HepG2 (cell line): ENCODE measurements around the gene CAMK2D. TPM values are rescaled to one million over a fixed set of nuclear protein-coding genes. Genes with fewer than 3 reads are reported as not detected.

ENCODE experiments used
- ATAC-seq: fragments of 200-7000 bp; cut with Tn5 transposase; 3 replicates; pipeline ENCODE4 v1.9.1; 2020; ENCODE audit warnings: mild to moderate bottlenecking, moderate library complexity
- BruUV-seq: library from RNA; stranded (reverse); fragments of 400-500 nt; replicated peaks from 2 replicates; lab custom pipeline; 2021; lab: Mats Ljungman, UMichigan
- CTCF ChIA-PET: fragments of 300-600 bp; formaldehyde crosslinking; extraction: SDS; loops from one replicate; lab custom pipeline; 2021; ENCODE audit warnings: low total read pairs, inconsistent platforms, low intra/inter-chr PET ratio; lab: Yijun Ruan, JAX
- POLR2A ChIA-PET: fragments of 350-600 bp; sonication (Branson Sonifier 250); formaldehyde crosslinking; loops from one replicate; lab custom pipeline; 2020; ENCODE audit warnings: antibody characterized with exemption, inconsistent platforms; lab: Yijun Ruan, JAX
- DNase-seq: peaks from one replicate; pipeline ENCODE4 v3.0.0-alpha.2; 2015; ENCODE audit warnings: low spot score
- FAIRE-seq: peaks from 3 replicates; lab custom pipeline; 2011; peaks lifted over from hg19 to GRCh38; lab: Jason Lieb, UNC
- H2AFZ ChIP-seq: one replicate; pipeline ENCODE4 v1.6.1; 2011; ENCODE audit warnings: low read length, inconsistent platforms
- H3K27ac ChIP-seq: fragments of 300-600 bp; 3 replicates; pipeline ENCODE4 v1.8.0; 2011; ENCODE audit warnings: mixed run types, mild to moderate bottlenecking, mixed read lengths, low read length, inconsistent platforms; ENCODE audit not compliant: insufficient read depth; ENCODE audit errors: extremely low read length
- H3K27me3 ChIP-seq, 2 experiments: fragments of 200-600 bp in 1 of 2; 2 replicates in 1 of 2; 3 replicates in 1 of 2; pipeline versions ENCODE4 v1.6.0 to v1.8.0; 2011; ENCODE audit warnings: low read length in 2 of 2, mild to moderate bottlenecking in 2 of 2, moderate library complexity in 2 of 2, inconsistent platforms in 1 of 2; ENCODE audit not compliant: insufficient read depth in 2 of 2, control insufficient read depth in 1 of 2
- H3K36me3 ChIP-seq, 2 experiments: fragments of 200-600 bp in 1 of 2; replicated peaks in 1 of 2; 2 replicates in 1 of 2; 3 replicates in 1 of 2; pipeline versions ENCODE4 v1.5.1 to v1.8.0; 2011; ENCODE audit warnings: low read length in 2 of 2, inconsistent platforms in 1 of 2; ENCODE audit not compliant: insufficient read depth in 2 of 2, control insufficient read depth in 1 of 2
- H3K4me1 ChIP-seq: 2 replicates; pipeline ENCODE4 v1.5.1; 2012; ENCODE audit warnings: low read length, inconsistent platforms; ENCODE audit not compliant: insufficient read depth
- H3K4me2 ChIP-seq: 2 replicates; pipeline ENCODE4 v1.6.0; 2011; ENCODE audit warnings: low read depth, low read length, inconsistent platforms
- H3K4me3 ChIP-seq, 3 experiments: fragments of 200-600 bp in 1 of 3; sonication (generic), shearing (Covaris generic) in 1 of 3; replicated peaks in 1 of 3; 2 replicates each; pipeline ENCODE4 v1.5.1; 2011 to 2016; ENCODE audit warnings: low read length in 3 of 3, inconsistent platforms in 2 of 3, low read depth in 2 of 3, mild to moderate bottlenecking in 2 of 3, control low read depth in 1 of 3, mixed read lengths in 1 of 3; ENCODE audit not compliant: insufficient read depth in 1 of 3
- H3K79me2 ChIP-seq: one replicate; pipeline ENCODE4 v1.6.1; 2011; ENCODE audit warnings: low read length, inconsistent platforms; ENCODE audit not compliant: insufficient read depth
- H3K9ac ChIP-seq: 2 replicates; pipeline ENCODE4 v1.6.0; 2011; ENCODE audit warnings: mild to moderate bottlenecking, low read depth, low read length, inconsistent platforms; ENCODE audit not compliant: insufficient read depth
- H3K9me3 ChIP-seq: 2 replicates; pipeline ENCODE4 v1.5.1; 2012; ENCODE audit warnings: mild to moderate bottlenecking, low read length
- H4K20me1 ChIP-seq: 2 replicates; pipeline ENCODE4 v1.6.0; 2011; ENCODE audit warnings: inconsistent platforms, mild to moderate bottlenecking, low read length, moderate library complexity; ENCODE audit not compliant: insufficient read depth
- ATF7 ChIP-seq, 2 experiments: fragments of 450-650 bp in 1 of 2; sonication (generic) in 1 of 2; formaldehyde crosslinking in 1 of 2; IDR thresholded peaks; 2 replicates each; pipeline versions ENCODE4 v1.4.0 to v1.6.1; 2016 to 2020; ENCODE audit warnings: antibody characterized with exemption in 1 of 2, mild to moderate bottlenecking in 1 of 2, missing genetic modification reagents in 1 of 2
- FOXP4 ChIP-seq: sonication (generic); formaldehyde crosslinking; IDR thresholded peaks from 2 replicates; pipeline ENCODE4 v1.4.0; 2020; ENCODE audit warnings: missing genetic modification reagents
- RAD51 ChIP-seq: fragments of 450-650 bp; IDR thresholded peaks from 2 replicates; pipeline ENCODE4 v1.6.1; 2016; ENCODE audit warnings: borderline replicate concordance
- XRCC5 ChIP-seq: fragments of 200-400 bp; formaldehyde crosslinking; optimal IDR thresholded peaks from 2 replicates; pipeline ENCODE3; 2017; ENCODE audit warnings: mild to moderate bottlenecking, low read length
- ZFX ChIP-seq: sonication (generic); formaldehyde crosslinking; IDR thresholded peaks from 2 replicates; pipeline ENCODE4 v1.4.0; 2020; ENCODE audit warnings: mild to moderate bottlenecking, low read depth, missing genetic modification reagents, moderate library complexity
- WGBS: methylation state at CpG from one replicate; pipeline ENCODE4 v1.1.6; 2017; ENCODE audit warnings: low lambda C conversion rate; 5-methylcytosine and 5-hydroxymethylcytosine counted together
- in situ Hi-C: cut with HindIII; loops from 2 replicates; pipeline ENCODE4 v1.10.0; 2017; ENCODE audit warnings: low pct_unique_long_range_greater_than_20kb; ENCODE audit not compliant: extremely low pct_ligation_motif_present
- intact Hi-C: fragments of 100-400 bp; cut with micrococcal nuclease; formaldehyde crosslinking; loops from one replicate; pipeline ENCODE4 v1.10.0; 2022; ENCODE audit not compliant: unreplicated experiment
- polyA plus RNA-seq, 8 experiments: library from polyadenylated mRNA; depleted of rRNA in 3 of 8; stranded (reverse) in 7 of 8; unstranded in 1 of 8; fragments of >200 nt; fragmentation: Illumina TruSeq in 4 of 8; extraction: Trizol in 4 of 8; gene quantifications; 2 replicates each; pipeline versions ENCODE4 v1.2.1 to v1.2.3, GENCODE V29; 2011 to 2016; ENCODE audit warnings: low read depth in 4 of 8, missing spikeins in 1 of 8, mixed read lengths in 1 of 8; ENCODE audit not compliant: insufficient read depth in 1 of 8
- total RNA-seq, 5 experiments: library from RNA; depleted of rRNA; stranded (reverse); fragments of >200 nt; fragmentation: Illumina TruSeq; extraction: Trizol; gene quantifications; 2 replicates each; pipeline ENCODE4 v1.2.3, GENCODE V29; 2016; ENCODE audit warnings: low read depth in 1 of 5

Gene CAMK2D
- total and polyA plus RNA-seq, 2 of the 13 experiments (the other 11 are each of a cell fraction or from before 2014, with no cell fraction given) = 18.0 to 65.4 TPM

- H3K79me2 ChIP-seq = peaks cover 4% of the 10 kb centered on the region
- H3K4me3 ChIP-seq = no peak overlapping the region
- no peak overlapping the region for H3K4me2 ChIP-seq
- ChIA-PET CTCF (no interaction called here), POLR2A (no interaction called here)
- intact Hi-C loops (no loop called here), in situ Hi-C loops (no loop called here)
- H3K4me1 ChIP-seq = peaks cover 30% of the 10 kb centered on the region
- no peak for ATAC-seq
- no peaks in the 10 kb centered on the region for H3K27me3 ChIP-seq
- no TSS peak for BruUV-seq
- H2AFZ ChIP-seq = no peak overlapping the region
- H3K9me3 ChIP-seq = no peaks in the 10 kb centered on the region
- FAIRE-seq = no peak
- DNase-seq = no peak
- H3K9ac ChIP-seq = no peak overlapping the region
- no peaks in the 10 kb centered on the region for H3K36me3 ChIP-seq
- H4K20me1 ChIP-seq = no peaks in the 10 kb centered on the region
- H3K27ac ChIP-seq = no peak overlapping the region
- TF ChIP-seq XRCC5 = no peak
- TF ChIP-seq FOXP4 (CRISPR knock-in tag) = no peak
- peak; percentile 60 for TF ChIP-seq ATF7 (IDR thresholded peaks at IDR 0.05)
- no peak for TF ChIP-seq ATF7 (CRISPR knock-in tag; IDR thresholded peaks at IDR 0.05)
- WGBS = 98% methylated on average over 3 of the region's 3 CpGs
Observed at GRCh38 chr4:113653871-113654270, 107.7 kb downstream of the CAMK2D start.

GRCh38 chr4:113646442-113646822 lies 115.1 kb downstream of the CAMK2D start:
- intact Hi-C loops = no loop called here
- H3K9ac ChIP-seq = no peak overlapping the region
- no peak overlapping the region for H2AFZ ChIP-seq
- no peak for FAIRE-seq
- no peaks in the 10 kb centered on the region for H3K9me3 ChIP-seq
- no peaks in the 10 kb centered on the region for H3K27me3 ChIP-seq
- POLR2A ChIA-PET = interaction anchor here (1.1 kb wide), 1 partner anchor 114 kb away, joined by 3 read pairs; no protein-coding TSS in a partner anchor
- peaks cover 65% of the 10 kb centered on the region for H3K4me1 ChIP-seq
- WGBS = 79% methylated on average over 2 of the region's 2 CpGs
- no TSS peak for BruUV-seq
- H3K4me2 ChIP-seq = peak overlapping the region; percentile 49
- TF ChIP-seq ZFX (CRISPR knock-in tag) = 0 out of 2 replicates have a peak, but pooled peaks have one; percentile 22
- no peak for TF ChIP-seq RAD51
- no peak for DNase-seq
- peaks cover 9% of the 10 kb centered on the region for H3K79me2 ChIP-seq
- no peaks in the 10 kb centered on the region for H4K20me1 ChIP-seq
- no peak overlapping the region; a peak in 1 of 6 replicates for H3K4me3 ChIP-seq
- in situ Hi-C loops = no loop called here
- peak; percentile 76 for ATAC-seq
- CTCF ChIA-PET = no interaction called here
- peak overlapping the region; percentile 69 for H3K27ac ChIP-seq
- H3K36me3 ChIP-seq = no peaks in the 10 kb centered on the region; a peak in 1 of 5 replicates
